ES-I3 (cell line): ENCODE measurements around the gene HSD17B4.
"Not testable (repeated sequence)": the region's sequence is repeated elsewhere in the genome, so short reads cannot be mapped to it uniquely, and the experiment has no call there.

Source experiments
- H3K36me3 ChIP-seq: 2 replicates; pipeline ENCODE4 v1.6.1; 2013; ENCODE audit warnings: mild to moderate bottlenecking, low read length, control low read depth, moderate library complexity; ENCODE audit not compliant: insufficient read depth
- H3K4me1 ChIP-seq: 2 replicates; pipeline ENCODE4 v1.6.1; 2013; ENCODE audit warnings: mild to moderate bottlenecking, control low read depth, low read length; ENCODE audit not compliant: insufficient read depth
- H3K9ac ChIP-seq: 2 replicates; pipeline ENCODE4 v1.6.1; 2013; ENCODE audit warnings: low read depth, mild to moderate bottlenecking, low read length, moderate library complexity
- H3K9me3 ChIP-seq: 2 replicates; pipeline ENCODE4 v1.6.1; 2013; ENCODE audit warnings: mild to moderate bottlenecking, low read length, moderate library complexity; ENCODE audit not compliant: control insufficient read depth, insufficient read depth

Gene HSD17B4

DNA sequence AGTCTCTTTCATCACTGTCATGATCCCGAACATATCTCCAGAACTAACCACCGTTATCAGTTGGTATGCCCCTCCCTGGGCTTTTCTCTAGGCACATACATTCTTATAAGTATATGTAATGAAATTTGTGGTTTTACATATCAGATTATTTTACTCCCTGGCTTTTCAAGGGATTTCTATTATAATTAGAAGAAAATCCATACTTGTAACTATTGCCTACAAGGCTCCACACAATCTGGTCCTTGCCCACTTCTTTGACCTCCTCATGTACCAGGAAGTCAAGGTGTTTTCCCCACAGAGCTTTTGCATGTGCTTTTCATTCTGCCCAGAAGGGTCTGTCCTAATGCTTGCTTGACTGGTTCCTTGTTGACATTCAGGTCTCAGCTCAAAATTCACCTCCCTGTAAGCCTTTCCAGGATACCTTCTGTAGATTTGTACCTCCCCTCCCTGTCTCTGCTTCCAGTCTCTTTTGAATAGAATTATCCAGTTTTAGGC lies 33.6 kb upstream of the HSD17B4 start:
- Histone ChIP-seq H3K9me3 (no peaks in the 10 kb centered on the region), H3K36me3 (no peaks in the 10 kb centered on the region), H3K4me1 (peaks cover 5% of the 10 kb centered on the region; the same call in 1 of the 2 replicates), H3K9ac (no peak overlapping the region)

DNA sequence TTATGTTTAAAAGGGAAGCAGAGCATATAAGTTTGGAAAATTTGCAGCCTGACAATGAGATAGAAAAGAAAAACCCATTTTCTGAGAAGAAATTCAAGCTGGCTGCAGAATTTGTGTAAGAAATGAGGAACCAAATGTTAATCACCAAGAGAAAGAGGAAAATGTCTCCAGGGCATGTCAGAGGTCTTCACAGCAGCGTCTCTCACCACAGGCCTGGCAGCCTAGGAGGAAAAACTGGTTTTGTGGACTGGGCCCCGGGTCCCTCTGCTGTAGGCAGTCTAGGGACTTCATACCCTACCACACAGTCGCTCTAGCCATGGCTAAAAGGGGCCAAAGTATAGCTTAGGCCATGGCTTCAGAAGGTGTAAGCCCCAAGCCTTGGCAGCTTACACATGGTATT lies 32.1 kb upstream of the HSD17B4 start:
- Histone ChIP-seq H3K36me3 (no peaks in the 10 kb centered on the region), H3K4me1 (peaks cover 5% of the 10 kb centered on the region; the same call in 1 of the 2 replicates), H3K9me3 (no peaks in the 10 kb centered on the region), H3K9ac (no peak overlapping the region)

DNA sequence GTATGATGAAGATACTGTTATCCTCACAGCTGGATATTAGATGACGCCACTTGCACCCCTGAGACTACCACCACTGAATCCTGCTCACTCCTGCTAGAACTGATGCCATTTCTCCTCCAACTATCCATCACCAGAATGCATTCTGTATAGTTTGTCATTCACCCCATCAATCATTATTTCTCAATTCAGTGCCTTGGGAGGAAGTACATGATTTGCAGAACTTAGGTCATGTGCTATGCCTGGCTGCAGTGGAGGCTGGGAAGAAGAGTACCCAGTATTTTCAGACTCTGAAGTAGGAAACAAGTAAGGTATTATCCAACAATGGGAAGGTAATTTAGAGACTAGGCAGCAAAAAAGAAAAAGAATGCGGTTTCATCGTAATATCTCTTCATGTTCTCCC lies 26.2 kb upstream of the HSD17B4 start:
- Histone ChIP-seq H3K36me3 (no peaks in the 10 kb centered on the region), H3K9me3 (no peaks in the 10 kb centered on the region), H3K4me1 (no peaks in the 10 kb centered on the region), H3K9ac (no peak overlapping the region)

DNA sequence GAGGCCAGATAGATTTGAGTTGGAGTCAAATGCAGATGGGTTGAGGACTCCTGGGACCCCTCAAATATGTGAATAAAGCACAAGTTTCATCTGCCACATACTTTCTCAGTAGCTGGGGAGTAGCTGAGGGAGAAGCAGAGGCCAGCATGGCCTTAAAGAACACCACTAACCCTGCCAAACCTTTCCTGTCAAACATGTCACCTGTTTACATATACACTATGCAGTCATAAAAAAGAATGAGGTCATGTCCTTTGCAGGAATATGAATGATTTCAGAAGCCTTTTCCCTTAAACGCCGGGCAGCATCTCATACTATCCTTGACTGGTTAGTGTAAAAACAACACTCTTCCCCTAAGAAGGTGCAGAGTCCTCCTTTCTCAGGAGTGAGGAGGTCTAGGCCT lies 25.2 kb upstream of the HSD17B4 start:
- Histone ChIP-seq H3K4me1 (no peaks in the 10 kb centered on the region), H3K9ac (no peak overlapping the region), H3K36me3 (no peaks in the 10 kb centered on the region), H3K9me3 (no peaks in the 10 kb centered on the region)

DNA sequence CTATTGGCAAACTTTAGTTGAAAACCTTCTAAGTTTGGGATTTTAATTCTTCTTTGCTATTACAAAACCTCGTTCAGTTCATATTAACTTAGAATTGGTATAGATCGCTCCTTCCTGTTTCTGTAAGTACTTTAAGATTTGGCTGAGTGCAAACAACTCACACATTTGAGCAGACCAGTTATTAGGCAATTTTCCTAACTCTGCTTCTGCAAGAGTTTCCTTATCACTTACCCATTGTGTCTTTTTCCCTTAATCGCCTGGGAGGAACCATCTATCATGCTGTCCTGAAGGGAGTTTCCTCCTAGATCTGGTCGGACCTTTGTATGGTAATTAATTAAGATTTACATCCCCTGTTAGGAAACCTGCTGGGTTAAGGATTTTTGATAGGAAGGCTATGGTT lies 24.7 kb upstream of the HSD17B4 start:
- not testable (repeated sequence) for H3K4me1 ChIP-seq, H3K36me3 ChIP-seq, H3K9ac ChIP-seq, H3K9me3 ChIP-seq

DNA sequence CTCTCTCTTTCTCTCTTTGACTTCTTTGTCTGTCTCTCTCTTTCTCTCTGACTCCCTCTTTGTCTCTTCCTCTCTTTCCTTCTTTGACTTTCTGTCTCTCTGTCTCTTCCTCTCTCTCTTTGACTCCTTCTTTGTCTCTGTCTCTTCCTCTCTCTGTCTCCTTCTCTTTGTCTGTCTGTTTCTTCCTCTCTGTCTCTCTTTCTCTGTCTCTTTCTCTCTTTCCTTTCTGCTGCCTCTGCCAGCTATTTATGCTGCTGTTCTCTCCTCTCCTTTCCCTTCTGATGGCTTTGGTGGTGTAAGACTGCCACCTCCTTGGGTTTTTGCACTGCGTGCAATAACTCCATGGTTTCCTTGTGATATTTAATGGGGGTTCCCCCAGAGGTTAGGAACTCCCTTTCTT lies 24.1 kb upstream of the HSD17B4 start:
- not testable (repeated sequence) for H3K9ac ChIP-seq, H3K9me3 ChIP-seq, H3K36me3 ChIP-seq, H3K4me1 ChIP-seq

DNA sequence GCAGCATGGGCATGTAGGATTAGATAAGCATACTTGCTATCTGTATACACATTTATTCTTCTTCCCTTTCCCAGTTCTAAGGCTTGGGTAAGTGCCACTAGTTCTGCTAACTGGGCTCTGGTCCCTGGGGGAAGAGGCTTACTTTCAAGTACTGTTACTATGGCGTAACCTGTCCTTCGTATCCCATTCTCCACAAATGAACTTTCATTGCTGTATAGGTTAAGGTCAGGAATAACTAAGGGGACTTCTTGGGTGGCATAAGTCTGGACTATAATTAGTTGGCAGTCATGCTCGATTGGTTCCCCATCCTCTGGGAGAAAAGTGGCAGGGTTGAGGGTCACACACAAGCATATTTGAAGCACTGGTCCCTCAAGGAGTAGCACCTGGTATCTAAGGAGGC lies 23.7 kb upstream of the HSD17B4 start:
- not testable (repeated sequence) for H3K9me3 ChIP-seq, H3K36me3 ChIP-seq, H3K9ac ChIP-seq, H3K4me1 ChIP-seq

DNA sequence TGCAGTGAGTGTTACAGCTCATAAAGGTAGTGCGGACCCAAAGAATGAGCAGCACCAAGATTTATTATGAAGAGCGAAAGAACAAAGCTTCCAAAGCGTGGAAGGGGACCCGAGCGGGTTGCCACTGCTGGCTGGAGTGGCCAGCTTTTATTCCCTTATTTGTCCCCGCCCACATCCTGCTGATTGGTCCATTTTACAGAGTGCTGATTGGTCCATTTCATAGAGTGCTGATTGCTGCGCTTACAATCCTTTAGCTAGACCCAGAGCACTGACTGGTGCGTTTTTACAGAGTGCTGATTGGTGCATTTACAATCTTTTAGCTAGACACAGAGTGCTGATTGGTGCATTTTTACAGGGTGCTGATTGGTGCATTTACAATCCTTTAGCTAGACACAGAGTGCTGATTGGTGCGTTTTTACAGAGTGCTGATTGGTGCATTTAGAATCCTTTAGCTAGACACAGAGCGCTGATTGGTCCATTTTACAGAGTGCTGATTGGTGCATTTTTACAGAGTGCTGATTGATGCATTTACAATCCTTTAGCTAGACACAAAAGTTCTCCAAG lies 19.5 kb upstream of the HSD17B4 start:
- not testable (repeated sequence) for H3K9me3 ChIP-seq, H3K4me1 ChIP-seq, H3K36me3 ChIP-seq, H3K9ac ChIP-seq

DNA sequence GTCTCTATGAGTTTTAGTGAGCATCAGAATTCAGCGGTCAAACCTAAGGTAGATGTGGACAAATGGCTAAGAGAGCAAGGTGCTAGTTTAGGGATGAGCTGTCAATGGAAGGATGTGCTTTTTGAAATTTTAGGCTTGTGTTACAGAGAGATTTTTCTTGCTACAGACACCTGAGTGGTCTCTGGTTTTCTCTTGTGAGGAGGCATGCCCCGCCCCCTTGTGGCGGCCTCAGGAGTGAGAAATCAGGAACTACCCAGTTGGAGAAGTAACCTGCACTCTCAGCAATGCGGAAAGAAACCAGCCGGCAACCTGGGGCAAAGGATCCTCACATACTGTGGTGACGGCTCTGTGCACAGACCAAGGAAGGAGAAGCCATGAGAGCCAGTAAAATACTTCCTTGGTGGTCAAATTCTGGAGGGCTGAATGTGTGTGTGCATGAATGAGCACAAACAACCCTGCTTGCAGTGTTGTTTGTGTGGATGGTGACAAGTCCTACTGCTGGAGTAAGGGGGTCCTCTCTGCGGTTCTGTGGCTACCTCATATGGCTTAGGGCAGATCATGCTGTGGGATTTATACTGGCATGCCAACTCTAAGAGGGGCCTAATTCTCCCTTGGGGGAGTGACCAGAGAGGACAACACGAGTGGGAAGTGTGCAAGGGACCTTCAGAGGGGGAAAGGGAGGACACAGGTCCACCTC lies 16.7 kb upstream of the HSD17B4 start:
- Histone ChIP-seq H3K36me3 (no peaks in the 10 kb centered on the region), H3K9ac (no peak overlapping the region), H3K9me3 (no peaks in the 10 kb centered on the region), H3K4me1 (no peaks in the 10 kb centered on the region)

DNA sequence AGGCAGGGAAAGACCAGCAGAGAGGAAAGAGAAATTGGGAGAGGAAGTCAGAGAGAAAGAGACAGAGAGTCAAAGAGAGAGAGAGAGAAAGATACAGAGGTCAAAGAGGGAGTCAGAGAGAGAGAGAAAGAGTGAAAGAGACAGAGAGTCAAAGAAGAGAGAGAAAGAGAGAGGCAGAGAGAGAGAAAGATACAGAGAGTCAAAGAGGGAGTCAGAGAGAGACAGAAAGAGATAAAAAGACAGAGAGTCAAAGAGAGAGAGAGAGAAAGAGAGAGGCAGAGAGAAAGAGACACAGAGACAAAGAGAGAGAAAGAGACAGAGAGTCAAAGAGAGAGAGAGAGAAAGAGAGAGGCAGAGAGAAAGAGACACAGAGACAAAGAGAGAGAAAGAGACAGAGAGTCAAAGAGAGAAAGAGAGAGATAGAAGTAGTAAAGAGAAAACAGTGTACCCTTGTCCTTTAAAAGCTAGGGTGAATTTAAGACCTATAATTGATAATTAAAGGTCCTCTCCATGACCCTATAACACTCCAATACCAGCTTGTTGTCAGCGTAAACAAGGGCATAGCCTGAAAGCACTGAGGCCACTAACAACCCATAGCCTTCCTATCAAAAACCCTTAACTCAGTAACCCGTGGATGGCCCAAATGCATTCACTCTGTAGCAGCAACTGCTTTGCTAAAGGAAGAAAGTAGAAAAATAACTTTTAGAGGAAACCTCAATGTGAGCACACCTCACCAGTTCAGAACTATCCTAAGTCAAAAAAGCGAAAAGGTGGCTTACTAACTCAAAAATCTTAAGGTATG lies 14.3 kb upstream of the HSD17B4 start:
- H3K36me3 ChIP-seq, H3K9ac ChIP-seq, H3K4me1 ChIP-seq, H3K9me3 ChIP-seq: not testable (repeated sequence)

DNA sequence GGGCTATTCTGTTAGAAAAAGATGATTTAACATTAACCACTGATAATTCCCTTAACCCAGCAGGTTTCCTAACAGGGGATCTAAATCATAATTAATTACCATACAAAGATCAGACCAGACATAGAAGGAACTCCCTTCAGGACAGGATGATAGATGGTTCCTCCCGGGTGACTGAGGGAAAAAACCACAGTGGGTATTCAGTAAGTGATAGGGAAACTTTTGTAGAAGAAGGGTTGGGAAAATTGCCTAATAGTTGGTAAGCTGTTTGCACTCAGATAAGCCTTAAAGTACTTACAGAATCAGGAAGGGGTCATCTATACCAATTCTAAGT lies 13.7 kb upstream of the HSD17B4 start:
- not testable (repeated sequence) for H3K9ac ChIP-seq, H3K9me3 ChIP-seq, H3K36me3 ChIP-seq, H3K4me1 ChIP-seq

DNA sequence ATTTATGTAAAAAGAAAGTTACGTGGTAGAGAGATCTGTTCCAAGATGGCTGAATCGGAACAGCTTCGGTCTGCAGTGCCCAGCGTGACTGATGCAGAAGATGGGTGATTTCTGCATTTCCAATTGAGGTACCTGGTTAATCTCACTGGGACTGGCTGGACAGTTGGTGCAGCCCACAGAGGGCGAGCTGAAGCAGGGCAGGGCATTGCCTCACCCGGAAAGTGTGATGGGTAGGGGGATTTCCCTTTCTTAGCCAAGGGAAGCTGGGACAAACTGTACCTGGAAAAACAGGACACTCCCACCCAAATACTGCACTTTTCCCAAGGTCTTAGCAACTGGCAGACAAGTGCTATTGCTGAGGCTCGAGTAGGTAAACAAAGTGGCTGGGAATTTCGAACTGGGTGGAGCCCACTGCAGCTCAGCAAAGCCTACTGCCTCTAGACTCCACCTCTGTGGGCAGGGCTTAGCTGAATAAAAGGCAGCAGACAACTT lies 13.1 kb upstream of the HSD17B4 start:
- Histone ChIP-seq H3K4me1 (no peaks in the 10 kb centered on the region), H3K9me3 (no peaks in the 10 kb centered on the region), H3K9ac (no peak overlapping the region), H3K36me3 (no peaks in the 10 kb centered on the region)

DNA sequence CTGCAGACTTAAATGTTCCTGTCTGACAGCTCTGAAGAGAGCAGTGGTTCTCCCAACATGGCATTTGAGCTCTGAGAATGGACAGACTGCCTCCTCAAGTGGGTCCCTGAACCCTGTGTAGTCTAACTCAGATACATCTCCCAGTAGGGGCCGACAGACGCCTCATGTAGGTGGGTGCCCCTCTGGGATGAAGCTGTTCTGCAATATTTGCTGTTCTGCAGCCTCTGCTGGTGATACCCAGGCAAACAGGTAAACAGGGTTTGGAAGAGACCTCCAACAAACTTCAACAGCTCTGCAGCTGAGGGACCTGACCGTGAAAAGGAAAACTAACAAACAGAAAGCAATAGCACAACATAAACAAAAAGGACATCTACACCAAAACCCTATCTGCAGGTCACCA lies 12.7 kb upstream of the HSD17B4 start:
- H3K9me3 ChIP-seq, H3K4me1 ChIP-seq, H3K9ac ChIP-seq, H3K36me3 ChIP-seq: not testable (repeated sequence)

DNA sequence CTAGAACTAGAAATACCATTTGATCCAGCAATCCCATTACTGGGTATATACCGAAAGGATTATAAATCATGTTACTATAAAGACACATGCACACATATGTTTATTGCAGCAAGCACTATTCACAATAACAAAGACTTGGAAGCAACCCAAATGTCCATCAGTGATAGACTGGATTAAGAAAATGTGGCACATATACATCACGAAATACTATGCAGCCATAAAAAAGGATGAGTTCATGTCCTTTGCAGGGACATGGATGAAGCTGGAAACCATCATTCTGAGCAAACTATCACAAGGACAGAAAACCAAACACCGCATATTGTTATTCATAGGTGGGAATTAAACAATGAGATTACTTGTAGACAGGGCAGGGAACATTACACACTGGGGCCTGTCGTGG lies 7.7 kb upstream of the HSD17B4 start:
- not testable (repeated sequence) for H3K4me1 ChIP-seq, H3K9me3 ChIP-seq, H3K9ac ChIP-seq, H3K36me3 ChIP-seq

DNA sequence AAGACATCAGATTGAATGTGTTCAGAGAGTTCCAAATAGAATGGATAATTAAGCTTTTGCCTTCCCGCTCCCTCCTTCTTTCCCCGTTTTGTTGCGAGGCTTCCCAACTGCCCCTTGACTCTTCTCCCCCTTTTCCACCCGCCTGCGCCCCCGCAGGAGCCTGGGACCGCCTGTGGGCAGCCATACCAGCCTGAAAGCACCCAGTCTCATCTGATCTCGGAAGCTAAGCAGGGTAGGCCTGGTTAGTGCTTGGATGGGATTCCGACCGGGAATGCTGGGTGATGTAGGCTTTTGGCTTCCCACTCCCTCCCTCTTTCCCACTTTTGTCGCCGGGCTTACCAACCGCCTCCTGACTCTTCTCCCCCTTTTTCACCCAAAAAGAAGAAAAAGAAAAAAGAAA lies 6.8 kb upstream of the HSD17B4 start:
- H3K36me3 ChIP-seq, result no peaks in the 10 kb centered on the region; the same call in 1 of the 2 replicates
- H3K4me1 ChIP-seq, result no peaks in the 10 kb centered on the region
- H3K9me3 ChIP-seq, result no peaks in the 10 kb centered on the region; the same call in 1 of the 2 replicates
- no peak overlapping the region; the same call in 1 of the 2 replicates for H3K9ac ChIP-seq
